NB4 (cell line): ENCODE measurements around the gene CAB39L.

Source experiments
- CTCF ChIP-seq: IDR thresholded peaks from one replicate; pipeline ENCODE4 v1.5.1; 2012; ENCODE audit warnings: low read depth, low read length
- MAX ChIP-seq: IDR thresholded peaks from 2 replicates; pipeline ENCODE4 v1.6.1; 2011; ENCODE audit warnings: low read depth, low read length
- MYC ChIP-seq: IDR thresholded peaks from 2 replicates; pipeline ENCODE4 v1.6.1; 2011; ENCODE audit warnings: low read depth, low read length
- POLR2A ChIP-seq: IDR thresholded peaks from 2 replicates; pipeline ENCODE4 v1.6.1; 2011; ENCODE audit warnings: mild to moderate bottlenecking; ENCODE audit not compliant: insufficient read length; ENCODE audit errors: extremely low read depth

- TF ChIP-seq POLR2A = no peak
- TF ChIP-seq CTCF = no peak
- TF ChIP-seq MAX = no peak
- no peak for TF ChIP-seq MYC
Observed at GRCh38 chr13:49446473-49446872, 2.6 kb upstream of the CAB39L start.
